Stimulated activated CD4-positive, alpha-beta T cell treated with anti-CD3 and anti-CD28 coated beads, Interleukin-15, amount 100 ng/mL, for 48 hours (primary cell): ENCODE data around the gene MARCHF6.
"Not testable (repeated sequence)": the region's sequence is repeated elsewhere in the genome, so short reads cannot be mapped to it uniquely, and the experiment has no call there.

Source experiments
- DNase-seq, 2 donors: peaks; one replicate each; pipeline ENCODE4 v3.0.0-alpha.2; 2020; ENCODE audit warnings: low read depth in 2 of 2

The MARCHF6 gene

DNA sequence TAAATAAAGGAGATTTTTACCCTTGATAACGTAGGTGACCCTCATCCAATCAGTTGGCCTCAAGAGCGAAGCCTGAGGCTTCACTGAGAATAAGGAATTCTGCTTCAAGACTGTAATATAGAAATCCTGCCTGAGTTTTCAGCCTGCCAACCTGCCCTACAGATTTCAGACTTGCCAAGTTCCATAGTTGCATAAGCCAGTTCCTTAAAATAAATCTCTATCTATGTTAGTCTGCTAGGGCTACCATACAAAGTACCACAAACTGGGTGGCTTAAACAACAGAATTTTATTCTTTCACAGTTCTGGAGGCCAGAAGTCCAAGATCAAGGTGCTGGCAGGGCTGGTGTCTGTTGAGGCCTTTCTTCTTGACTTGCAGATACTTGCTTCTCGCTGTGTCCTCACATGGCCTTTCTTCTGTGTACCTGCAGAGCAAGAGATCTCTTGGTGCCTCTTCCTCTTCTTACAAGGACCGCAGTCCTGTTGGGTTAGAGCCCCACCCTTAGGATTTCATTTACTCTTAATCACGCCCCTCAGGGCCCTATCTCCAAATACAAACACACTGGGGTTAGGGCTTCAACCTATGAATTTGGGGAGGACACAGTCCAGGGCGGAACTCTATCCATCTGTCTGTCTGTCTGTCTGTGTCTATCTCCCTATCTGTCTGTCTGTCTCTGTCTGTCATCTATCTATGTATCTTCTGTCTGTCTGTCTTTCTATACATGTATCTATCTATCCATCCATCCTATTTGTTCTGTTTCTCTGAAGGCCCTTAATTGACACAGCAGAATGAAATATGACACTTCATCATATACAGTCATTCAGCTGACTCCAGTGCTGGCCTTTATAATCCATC is 28.8 kb upstream of the MARCHF6 start:
- DNase-seq: no peak

DNA sequence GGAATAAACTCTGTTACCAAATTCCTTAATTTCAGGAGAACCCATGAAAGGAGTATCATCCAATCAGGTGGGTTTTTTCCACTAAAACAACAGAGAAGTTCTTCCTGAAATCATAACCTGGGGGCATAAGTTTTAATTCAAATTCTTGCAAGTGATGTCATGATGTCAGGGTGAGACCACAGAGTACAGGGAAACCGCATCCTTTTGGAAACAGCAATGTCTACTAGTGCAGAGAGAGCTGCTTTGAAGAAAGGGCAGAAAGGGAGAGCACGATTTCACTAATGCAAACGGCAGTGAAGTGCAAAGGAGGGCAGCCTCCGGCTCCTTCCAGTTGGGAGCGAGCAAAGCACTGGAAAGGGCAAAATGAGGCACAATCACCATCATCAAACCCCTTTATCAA is 25.2 kb upstream of the MARCHF6 start:
- no peak for DNase-seq

DNA sequence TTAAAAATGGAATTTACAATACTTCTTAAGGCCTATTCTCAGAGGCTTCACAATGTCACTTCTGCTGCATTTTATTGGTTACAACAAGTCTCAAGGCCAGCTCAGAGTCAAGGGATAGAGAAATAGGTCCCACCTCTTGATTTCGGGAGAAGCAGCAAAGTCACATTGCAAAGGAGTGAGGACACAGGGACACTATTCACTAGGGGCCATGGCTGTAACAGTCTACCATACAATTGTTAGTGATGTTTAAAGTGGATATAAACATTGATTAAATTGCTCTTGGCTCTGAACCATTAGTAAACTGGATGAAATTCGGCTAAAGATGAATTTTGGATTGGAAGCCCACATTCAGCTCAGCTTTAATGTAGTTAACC is 24.1 kb upstream of the MARCHF6 start:
- DNase-seq: no peak

DNA sequence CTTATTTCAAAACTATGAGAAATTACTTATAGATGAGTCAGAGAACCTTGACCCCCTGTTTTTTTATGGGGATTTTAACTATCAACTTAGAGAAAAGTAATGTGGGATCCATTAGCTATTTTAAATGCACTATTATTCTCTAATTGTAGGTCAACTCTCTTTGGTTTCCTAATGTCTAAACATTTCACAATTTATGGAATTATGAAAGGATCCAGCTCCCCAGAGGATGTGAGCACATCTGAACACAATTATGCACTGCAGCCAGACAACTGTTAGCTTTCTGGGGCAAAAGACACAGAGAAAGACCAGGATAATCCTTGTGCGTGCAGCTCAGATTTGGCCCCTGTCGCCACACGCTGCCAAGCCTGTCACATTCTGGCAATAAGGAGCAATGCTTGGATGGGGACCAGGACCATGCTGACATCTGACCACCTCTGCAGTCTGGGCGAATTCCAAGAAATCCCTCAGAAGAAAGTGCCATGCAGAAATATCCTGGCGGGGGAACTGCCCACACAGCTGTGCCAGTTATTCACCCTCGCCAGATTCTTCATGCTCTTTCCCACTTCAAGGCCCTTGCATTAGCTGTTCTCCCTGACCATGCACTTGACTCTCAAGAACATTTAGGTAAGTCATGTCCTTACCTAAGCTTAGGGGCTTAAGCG is 23.5 kb upstream of the MARCHF6 start:
- DNase-seq: no peak

DNA sequence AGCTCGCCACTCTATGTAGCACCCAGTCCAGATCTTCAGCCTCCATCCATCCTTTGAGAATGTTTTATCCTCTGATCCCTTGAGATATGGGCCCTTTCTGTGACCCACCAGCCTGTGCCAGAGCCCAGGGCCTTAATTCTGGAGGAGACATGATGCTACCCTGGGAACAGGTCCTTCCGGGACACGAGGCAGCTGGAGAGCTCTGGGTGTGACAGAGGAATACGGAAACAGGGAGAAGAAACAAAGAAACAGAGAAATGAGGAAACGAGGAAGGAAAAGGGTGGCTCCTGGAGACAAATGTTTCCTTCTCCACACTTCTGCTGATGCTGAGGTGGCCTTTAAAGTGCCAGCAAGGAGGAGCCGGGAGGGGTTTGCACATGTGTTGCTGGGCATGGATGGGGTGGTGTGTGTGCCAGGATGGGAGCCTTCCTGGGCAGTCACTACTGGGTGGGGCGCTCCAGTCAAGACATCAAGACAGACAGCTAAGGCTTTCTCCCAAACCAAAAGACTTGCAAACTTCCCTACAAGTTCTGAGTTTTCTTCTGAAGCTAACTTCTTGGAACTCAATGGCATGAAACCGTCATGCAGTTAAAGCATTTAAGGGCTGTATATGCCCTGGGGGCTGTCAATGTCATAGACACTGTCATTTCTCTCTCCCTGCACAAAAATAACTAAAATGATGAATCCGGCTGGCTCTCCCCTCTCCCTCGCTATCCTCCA is 22.8 kb upstream of the MARCHF6 start:
- DNase-seq: no peak

DNA sequence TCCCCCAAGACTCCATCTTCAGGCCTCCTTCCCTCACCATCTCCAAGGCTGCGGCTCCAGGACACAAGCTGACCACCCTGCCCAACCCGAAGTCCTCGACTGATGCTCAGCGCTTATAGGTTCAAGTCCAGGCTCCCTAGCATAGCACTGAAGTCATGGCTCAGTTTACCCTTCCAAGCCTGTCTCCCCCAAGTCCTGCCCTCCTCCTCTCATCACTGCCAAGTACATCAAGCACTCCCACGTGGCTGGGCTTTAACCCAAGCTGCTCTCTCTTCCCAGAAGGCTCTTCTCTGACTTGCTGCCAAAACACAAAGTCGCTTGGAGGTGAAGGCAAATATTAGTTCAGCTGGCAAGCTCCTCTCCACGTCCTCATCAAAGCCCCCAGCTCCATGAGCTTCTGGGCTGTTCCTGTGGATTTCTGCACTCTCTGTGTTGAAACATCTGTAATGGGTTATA is 22.1 kb upstream of the MARCHF6 start:
- no peak for DNase-seq

DNA sequence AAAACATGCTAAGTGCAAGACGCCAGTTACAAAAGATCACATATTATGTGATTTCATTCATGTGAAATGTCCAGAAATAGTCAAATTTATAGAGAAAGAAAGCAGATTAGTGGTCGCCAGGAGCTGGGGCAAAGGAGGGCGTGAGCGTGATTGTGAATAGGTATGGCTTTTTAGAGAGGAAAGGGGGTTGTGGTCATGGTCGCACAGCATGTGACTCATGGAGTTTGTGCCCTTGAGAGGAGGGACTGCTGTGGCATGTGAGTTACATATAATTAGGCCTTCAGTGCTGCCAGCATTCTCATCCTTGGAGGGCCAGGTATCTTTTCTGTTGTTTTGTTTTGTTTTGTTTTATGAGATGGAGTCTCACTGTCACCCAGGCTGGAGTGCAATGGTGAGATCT is 21.2 kb upstream of the MARCHF6 start:
- no peak for DNase-seq

DNA sequence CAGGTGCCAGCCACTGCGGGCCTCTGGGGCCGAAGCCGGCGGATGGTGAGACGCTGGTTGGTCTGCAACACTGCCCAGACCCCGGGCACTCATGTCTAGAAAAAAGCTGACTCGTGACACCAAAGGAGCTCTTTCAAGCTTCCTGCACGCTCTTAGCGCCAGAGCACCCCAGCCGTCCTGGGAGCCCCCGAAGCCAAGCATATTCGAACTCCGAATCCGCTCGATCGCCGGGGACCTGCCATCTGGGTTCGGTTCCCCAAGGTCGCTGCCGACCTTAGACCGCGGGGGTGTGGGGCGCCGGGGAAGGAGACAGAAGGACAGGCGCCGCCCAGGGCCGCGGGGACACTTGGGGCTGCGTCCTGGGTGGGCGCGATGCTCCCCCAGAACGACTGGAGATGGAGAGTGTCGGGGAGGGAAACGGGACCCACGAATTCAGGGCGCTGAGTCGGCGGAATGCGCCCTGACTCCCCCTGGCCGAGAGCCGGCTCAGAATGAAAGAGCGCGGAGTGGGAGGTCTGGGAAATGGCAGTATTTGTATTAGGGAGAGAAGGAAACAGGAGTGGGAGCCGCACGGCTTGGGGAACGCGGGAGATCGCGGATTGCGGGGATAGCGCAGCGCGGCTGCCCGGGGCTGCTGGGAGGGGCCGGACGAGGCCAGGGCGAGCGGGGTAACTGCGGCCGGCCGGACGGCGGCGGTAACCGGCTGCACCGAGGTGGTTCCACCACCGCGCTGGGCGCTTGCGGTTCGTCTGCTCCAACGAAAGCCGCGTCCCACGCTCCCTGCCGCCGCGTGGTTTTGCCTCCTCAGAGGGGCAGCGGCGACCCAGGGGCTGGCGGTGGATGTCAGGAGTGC is 20.1 kb upstream of the MARCHF6 start:
- no peak for DNase-seq

DNA sequence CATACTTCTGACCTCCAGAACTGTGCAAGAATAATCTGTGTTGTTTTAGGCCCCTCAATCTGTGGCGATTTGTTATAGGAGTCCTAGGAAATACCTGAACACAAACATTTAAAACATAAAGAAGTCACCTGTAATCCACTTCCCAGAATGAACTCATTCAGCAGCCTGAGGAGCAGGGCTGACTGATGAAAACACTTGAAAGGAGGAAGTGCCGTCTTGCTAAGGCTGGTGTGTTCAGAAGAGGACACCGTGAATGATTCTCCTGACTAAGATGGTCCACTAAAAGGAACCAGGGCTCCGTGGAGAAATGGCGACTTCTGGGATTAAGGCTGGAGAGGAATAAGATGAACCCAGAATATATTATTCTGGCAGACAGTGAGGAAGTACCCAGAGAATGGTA is 18.7 kb upstream of the MARCHF6 start:
- DNase-seq: no peak

DNA sequence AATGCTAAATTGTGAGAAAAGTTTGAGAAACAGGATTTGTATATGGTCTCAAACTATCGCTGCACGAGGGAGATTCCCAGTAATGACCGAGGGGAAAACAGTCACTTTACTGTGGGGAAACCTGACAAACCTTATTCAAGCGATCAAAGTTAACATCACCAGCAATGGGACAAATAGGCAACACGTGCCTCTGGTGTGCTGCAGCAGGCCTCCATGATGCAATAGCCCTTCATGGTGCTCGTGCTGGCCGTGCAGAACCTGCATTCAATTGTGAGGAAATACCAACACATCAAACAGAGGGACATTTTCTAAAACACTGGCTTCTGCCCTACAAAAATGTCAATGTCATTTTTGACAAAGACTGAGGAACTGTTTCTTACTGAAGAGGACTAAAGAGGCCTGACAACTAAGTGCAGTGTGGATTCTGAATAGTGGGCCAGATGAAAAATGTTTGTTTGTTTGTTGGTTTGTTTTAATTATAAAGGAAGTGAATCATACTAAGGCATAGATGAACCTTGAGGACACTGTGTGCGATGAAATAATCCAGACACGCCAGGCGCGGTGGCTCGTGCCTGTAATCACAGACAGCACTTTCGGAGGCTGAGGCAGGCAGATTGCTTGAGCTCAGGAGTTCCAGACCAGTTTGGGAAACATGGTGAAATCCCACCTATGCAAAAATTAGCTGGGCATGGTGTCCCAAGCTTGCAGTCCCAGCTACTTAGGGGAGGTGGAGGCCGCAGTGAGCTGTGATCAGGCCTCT is 17.6 kb upstream of the MARCHF6 start:
- DNase-seq: no peak

DNA sequence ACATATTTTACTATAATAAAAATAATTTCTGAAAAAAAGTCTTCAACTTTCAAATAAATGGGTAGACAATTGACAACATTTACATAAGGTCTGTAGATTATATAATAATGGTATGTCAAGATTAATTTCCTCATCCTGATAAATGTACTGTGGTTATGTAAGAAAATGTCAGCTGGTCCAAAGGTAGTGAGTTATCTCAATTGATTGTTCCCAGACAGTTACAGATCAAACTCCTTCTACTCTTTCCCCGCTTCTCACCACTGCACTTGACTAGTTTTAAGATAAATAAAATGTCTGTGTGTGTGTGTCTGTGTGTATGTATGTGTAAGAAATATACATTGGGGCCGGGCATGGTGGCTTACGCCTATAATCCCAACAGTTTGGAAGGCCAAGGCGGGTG is 16.4 kb upstream of the MARCHF6 start:
- DNase-seq: no peak

DNA sequence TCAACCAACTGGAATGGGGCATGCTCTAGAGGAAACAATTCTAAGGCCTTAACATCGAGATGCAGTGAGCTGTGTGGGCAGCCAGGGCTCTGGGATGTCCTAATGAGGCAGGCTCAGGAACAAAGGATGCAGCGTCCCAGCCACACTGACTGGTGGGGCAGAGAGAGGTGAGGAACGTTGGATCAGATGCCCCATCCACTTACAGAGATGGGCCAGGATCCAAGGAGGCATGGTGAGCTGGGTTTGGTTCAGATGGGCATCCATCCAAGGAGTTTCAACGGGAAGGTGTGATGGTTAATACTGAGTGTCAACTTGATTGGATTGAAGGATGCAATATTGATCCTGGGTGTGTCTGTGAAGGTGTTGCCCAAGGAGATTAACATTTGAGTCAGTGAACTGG is 15.5 kb upstream of the MARCHF6 start:
- DNase-seq: no peak

DNA sequence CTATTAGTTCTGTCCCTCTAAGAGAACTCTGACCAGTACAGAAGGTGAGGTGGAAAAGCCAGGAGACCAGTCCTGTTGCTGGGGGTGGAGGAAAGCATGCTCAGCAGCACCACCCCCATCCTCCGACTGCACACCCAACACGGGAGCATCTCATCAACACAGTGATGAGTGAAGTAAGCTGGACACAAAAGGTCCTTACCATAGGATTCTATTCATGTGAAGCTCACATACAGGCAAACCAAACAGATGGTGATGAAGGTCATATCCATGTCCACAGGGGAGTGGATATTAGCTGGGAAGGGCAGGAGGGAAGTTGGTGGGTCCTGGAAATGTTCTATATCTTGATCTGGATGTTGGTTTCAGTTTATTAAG is 14.8 kb upstream of the MARCHF6 start:
- DNase-seq: no peak

DNA sequence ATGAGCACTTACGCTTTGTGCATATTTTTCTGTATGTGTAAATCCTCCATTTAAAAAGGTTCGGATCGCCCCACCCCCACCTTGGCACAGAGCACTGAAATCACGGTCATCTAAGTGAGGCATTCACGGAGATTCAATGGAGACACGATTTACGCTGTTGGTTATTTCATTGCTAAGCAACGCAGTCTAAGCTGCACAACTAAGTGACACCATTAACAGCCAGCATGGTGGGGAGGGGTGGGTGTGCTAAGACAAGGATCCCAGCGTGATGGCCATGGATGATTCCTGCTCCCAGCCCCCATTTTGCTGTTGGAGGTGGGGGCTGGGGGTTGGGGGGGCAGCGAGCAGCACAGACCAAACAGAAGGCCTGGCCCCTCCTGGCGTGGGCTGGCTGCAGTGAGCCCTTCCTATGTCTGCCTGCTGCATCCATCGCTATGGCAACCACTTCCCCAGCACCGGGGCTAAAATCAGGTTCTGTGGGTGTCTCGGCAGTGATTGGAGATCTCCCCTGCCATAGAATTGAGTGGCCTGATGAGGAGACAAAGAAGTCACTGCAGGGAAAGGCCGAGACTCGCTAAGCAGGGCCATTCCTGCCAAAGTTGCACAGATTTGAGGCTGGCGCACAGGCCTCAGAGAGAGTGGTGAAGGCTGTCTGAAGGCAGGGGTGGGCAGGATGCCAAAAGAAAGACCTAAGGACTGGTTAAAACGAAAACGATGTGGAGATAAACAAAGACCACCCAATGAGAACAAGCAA is 14.3 kb upstream of the MARCHF6 start:
- DNase-seq: no peak

DNA sequence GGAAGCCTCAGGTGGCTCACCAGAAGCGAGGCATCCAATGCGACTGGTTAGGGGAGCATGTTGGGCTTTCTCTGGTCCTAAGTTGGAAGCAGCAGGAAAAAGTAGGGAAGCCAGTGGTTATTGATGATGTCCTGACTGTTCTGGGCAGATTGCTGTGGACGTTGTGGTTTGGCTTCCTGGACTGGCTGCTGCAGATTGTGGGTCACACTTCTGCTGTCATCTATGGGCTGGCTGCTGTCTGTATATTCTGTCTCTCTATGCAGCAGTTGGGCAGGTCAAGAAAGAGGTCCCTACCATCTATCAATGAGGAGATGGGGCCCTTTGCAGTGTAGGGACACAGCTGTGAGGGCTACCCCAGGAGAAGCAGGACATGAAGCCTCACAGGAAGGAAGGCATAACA is 13.5 kb upstream of the MARCHF6 start:
- no peak for DNase-seq

DNA sequence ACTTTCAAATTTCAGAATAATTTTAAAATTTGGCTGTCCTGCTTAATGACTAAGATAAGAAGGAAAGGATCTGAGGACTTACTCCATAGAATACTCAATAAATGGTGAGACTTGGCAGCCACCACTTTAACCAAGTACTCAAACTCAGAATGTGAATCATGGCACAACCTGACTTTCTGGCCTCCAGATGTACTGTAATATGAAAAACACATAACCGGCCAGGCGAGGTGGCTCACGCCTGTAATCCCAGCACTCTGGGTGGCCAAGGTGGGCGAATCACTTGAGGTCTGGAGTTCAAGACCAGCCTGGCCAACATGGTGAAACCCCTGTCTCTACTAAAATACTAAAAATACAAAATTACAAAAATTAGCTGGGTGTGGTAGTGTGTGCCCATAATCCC is 10.0 kb upstream of the MARCHF6 start:
- DNase-seq: no peak

DNA sequence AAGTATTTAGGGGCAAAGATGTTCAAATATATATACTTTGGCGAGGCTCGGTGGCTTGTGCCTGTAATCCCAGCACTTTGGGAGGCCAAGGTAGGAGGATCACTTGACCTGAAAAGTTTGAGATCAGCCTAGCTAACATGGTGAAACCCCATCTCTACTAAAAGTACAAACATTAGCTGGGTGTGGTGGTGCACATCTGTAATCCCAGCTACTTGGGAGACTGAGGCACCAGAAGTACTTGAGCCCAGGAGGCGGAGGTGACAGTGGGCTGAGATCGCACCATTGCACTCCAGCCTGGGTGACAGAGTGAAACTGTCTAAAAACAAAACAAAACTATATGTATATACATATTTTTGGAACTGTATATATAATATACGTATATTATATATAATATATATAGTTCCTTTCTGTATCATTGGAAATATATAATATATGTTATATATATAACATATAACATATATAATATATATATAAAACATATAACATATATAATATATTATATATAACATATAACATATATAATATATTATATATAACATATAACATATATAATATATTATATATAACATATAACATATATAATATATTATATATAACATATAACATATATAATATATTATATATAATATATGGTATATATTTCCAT is 8.9 kb upstream of the MARCHF6 start:
- DNase-seq: not testable (repeated sequence)

DNA sequence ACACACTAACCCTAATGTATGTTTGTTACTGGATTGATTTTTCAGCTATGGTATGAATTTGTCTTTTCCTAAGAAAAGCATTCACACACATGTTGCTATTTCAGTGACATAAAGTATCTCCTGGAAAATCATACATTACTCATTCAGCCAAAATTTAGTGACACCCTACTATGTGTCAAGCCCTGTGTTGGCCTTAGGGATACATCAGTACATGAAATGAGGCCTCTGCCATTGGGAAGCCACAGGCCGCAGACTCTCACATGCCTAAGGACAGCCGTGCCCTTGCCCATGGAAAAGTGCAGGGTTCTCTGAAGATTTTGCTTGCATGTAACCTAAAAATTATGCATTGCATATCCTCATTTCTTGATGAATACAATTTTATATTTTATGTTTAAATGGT is 5.2 kb upstream of the MARCHF6 start:
- no peak for DNase-seq

DNA sequence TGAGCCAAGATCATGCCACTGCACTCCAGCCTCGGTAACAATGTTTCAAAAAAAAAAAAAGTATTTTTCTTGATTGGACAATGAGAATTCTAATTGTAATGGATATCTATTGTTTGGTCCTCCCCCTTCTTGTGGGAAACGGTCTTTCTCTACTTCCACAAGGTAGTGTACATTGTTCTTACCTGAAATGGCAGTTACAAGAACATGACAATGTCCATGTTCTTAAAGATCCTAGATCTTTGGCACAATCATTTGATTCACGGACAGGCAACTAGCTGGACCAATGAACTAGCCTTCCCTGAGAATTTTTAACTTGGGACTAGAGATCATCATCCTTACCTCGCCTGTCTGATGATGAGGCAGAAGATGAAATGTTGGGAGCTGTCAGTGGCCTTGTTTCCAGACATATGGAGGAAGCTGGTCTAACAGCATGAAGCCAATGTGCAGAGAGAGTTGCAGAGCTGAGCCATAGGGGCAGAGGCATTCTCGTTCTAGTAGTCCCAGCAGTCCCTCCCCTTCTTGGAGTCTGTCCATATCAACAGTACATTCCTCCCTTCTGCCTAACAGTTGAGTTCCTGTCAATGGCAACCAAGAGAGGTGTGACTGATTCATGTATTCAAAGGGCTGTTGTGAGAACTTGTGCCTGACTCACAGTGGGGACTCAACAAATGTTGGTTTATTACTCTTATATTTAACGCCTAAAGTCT is 2.1 kb upstream of the MARCHF6 start:
- no peak for DNase-seq
